RWPE1 (cell line): ENCODE results near the gene TSR3.
A peak's percentile ranks its signal among the peaks of the same experiment; 100 is the strongest.
"Not testable (repeated sequence)": the region's sequence is repeated elsewhere in the genome, so short reads cannot be mapped to it uniquely, and the experiment has no call there.

Experiments
- CTCF ChIA-PET: fragments of 350-600 bp; sonication (Branson Sonifier 250); formaldehyde crosslinking; extraction: SDS; loops from one replicate; lab custom pipeline; 2021; lab: Yijun Ruan, JAX
- POLR2A ChIA-PET: fragments of 400-600 bp; formaldehyde crosslinking; extraction: SDS; loops from one replicate; lab custom pipeline; 2020; ENCODE audit warnings: antibody characterized with exemption; ENCODE audit not compliant: low non-redundant PET; lab: Yijun Ruan, JAX
- DNase-seq: peaks from one replicate; pipeline ENCODE4 v3.0.0; 2012; ENCODE audit warnings: low spot score
- H3K27ac ChIP-seq: fragments of 450-650 bp; 2 replicates; pipeline ENCODE4 v1.5.1; 2017
- CTCF ChIP-seq: fragments of 450-650 bp; conservative IDR thresholded peaks from 2 replicates; pipeline ENCODE4 v1.5.1; 2017; ENCODE audit warnings: low read depth, mild to moderate bottlenecking

TSR3 gene

GRCh38 chr16:1332618-1333148 lies 19.0 kb downstream of the TSR3 start:
- H3K27ac ChIP-seq, result no peak overlapping the region

GRCh38 chr16:1331712-1332617 lies 19.7 kb downstream of the TSR3 start:
- CTCF ChIA-PET, result interaction anchor here (0.5 to 0.9 kb wide), 3 partner anchors 11 to 35 kb away, joined by 3 to 4 read pairs (median 3); no protein-coding TSS in a partner anchor
- H3K27ac ChIP-seq, result no peak overlapping the region
- DNase-seq, result peak; percentile 57
- POLR2A ChIA-PET, result interaction anchor here (0.9 kb wide), 1 partner anchor 9 kb away, joined by 3 read pairs; no protein-coding TSS in a partner anchor
- no peak for TF ChIP-seq CTCF

More at GRCh38 chr16:1332618-1333148, 19.0 kb downstream of the TSR3 start:
- ChIA-PET CTCF (interaction anchor here (0.5 kb wide), 1 partner anchor 15 kb away, joined by 3 read pairs; no protein-coding TSS in a partner anchor), POLR2A (interaction anchor here (0.9 kb wide), 1 partner anchor 9 kb away, joined by 3 read pairs; no protein-coding TSS in a partner anchor)
- no peak for DNase-seq
- no peak for TF ChIP-seq CTCF

- no peak overlapping the region for H3K27ac ChIP-seq
- no peak for DNase-seq
- CTCF ChIA-PET, result interaction anchor here (0.6 to 0.9 kb wide), 2 partner anchors 34 to 538 kb away, joined by 3 to 6 read pairs; no protein-coding TSS in a partner anchor
- no peak for TF ChIP-seq CTCF
- POLR2A ChIA-PET, result no interaction called here
Measured at GRCh38 chr16:1330931-1331711, 20.6 kb downstream of the TSR3 start.

DNA sequence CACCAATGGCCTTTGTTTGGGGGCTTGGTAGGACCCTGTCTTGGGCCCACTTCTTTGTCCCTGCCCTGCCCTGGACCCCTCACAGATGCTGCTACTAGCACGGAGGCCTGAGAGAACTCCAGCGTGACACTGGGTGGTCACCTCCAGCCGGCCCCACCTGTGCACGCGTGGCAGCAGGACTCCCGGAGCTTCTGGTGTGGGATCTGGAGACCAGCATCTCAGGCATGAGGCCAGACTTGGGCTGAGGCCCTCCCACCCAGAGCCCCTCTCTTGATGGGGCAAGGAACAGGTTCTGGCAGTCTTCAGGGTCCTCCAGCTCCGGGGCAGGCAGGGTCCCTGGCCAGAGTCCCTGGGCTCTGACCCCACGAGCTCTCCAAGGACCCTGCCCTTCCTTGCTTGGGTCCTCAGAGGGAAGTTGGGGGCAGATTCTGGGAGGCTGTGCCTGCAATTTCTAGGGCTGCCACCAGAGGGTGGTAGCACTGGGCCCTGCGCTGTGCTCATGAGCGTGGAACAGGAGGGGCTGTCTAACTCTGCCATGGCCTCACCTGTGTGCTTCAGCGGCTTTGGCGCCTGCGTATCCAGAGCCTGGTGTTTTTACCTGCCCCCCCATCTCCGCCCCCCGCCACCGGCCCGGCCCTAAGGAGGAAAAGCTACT lies 21.3 kb downstream of the TSR3 start:
- no peak for DNase-seq
- CTCF ChIA-PET, result interaction anchor here (0.5 to 0.9 kb wide), 6 partner anchors 11 to 470 kb away, joined by 3 read pairs; no protein-coding TSS in a partner anchor
- H3K27ac ChIP-seq, result no peak overlapping the region
- peak; percentile 29 for TF ChIP-seq CTCF
- POLR2A ChIA-PET, result no interaction called here

GRCh38 chr16:1328961-1329360 lies 22.7 kb downstream of the TSR3 start:
- DNase-seq, H3K27ac ChIP-seq, CTCF ChIA-PET, POLR2A ChIA-PET: not testable (repeated sequence)

GRCh38 chr16:1328136-1328535 lies 23.5 kb downstream of the TSR3 start:
- POLR2A ChIA-PET, result not testable (repeated sequence)

More at GRCh38 chr16:1328136-1328535, 23.5 kb downstream of the TSR3 start:
- CTCF ChIA-PET, DNase-seq: not testable (repeated sequence)
- H3K27ac ChIP-seq, result peak overlapping the region; percentile 7; the same call in 1 of the 2 replicates
